ENCODE data around the gene FAM227B.
"Not testable (repeated sequence)": the region's sequence is repeated elsewhere in the genome, so short reads cannot be mapped to it uniquely, and the experiment has no call there.

Gene FAM227B

GRCh38 chr15:49435174-49435573, 185.4 kb downstream of the FAM227B start:
- no peak for FAIRE-seq

- FAIRE-seq = no peak
Observed at GRCh38 chr15:49430046-49430445, 190.6 kb downstream of the FAM227B start.

DNA sequence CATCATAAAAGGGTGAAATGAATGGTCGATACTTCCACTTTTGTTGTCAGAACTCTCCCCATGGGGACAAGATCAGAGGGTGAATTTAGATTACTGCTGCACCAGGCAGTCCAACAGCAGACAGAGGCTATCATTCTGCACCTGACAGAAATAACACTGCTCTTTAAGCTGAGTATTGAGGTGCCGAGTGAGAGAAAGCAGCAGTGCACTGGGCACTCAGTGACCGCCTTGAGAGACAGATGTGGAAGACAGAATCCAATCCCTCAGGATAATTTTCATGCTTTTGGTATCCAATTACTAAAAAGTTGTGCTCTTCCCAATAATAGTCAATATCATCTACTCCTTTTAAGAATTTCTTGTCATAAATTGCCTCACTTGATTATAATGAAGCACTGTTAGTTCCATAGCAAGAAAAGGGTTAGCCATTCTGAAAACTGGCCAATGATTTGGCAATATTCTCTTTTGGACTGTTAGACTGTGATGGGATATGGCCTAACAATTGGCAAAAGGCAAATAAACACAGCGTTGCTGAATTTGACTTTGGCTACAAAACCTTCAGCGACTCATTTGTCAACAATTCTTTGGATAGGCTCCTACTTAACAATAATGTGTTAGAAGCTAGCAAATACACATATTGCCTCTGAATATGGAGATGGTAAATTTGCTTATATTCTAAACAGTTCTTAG, 192.1 kb downstream of the FAM227B start:
- no peak for FAIRE-seq

DNA sequence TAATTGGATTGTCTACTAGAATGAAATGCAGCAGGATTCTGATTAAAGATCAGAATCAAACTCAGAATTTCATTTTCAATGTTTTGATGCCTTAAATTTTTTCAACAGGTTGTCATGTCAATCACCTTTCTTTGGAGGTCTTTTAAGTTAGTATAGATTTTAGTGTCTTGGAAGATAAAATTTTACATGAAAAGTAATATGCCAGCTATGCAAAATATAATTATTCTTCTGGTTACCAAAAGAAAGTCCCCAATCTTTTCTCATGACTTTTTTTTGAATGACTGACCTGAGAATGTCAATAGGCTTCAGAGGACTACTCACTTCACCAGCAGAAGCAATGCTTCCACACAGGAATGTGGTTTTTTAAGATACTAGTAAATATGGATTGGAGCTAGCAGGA, 193.2 kb downstream of the FAM227B start:
- FAIRE-seq = no peak

GRCh38 chr15:49424954-49425353, 195.7 kb downstream of the FAM227B start:
- peak; percentile 23 for FAIRE-seq

DNA sequence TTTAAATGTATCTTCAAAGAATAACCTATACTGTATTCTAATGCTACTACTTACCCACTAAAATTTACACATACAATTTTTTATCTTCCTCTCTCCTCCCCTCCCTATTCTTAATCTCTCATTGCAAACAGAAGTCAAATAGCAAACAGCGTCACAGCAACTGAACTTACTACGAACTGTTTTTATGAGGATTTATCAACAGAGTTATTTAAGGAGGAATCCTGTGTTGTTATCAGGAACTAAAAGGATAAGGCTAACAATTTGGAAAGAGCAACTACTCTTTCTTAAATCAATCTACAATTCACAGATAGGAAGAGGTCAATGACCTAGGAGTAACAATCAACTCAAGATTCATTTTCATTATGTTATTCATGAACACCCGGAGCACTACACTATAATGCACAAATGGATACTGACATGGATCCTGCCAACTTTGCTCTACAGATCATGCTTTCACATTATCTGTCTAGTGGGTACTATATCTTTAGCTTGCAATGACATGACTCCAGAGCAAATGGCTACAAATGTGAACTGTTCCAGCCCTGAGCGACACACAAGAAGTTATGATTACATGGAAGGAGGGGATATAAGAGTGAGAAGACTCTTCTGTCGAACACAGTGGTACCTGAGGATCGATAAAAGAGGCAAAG, 196.6 kb downstream of the FAM227B start:
- FAIRE-seq = no peak

DNA sequence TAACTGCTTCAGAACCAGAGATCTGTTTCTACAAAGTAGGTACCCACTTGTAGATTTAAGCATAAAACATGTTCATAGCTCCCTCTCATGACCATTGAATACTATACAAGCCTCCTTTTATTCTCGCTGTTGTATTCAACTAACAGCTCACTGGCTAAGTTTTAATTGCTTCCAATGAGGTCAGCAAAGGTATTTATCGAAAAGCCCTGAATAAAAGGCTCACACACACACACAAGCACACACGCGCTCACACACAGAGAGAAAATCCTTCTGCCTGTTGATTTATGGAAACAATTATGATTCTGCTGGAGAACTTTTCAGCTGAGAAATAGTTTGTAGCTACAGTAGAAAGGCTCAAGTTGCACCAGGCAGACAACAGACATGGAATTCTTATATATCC, 197.6 kb downstream of the FAM227B start, which contains the start of gene FGF7:
Gene FGF7, plus strand, starts transcription at position 222 of the 400 bp plus-strand sequence. CDS start 1,056 bp downstream, outside the sequence.
- FAIRE-seq = no peak

DNA sequence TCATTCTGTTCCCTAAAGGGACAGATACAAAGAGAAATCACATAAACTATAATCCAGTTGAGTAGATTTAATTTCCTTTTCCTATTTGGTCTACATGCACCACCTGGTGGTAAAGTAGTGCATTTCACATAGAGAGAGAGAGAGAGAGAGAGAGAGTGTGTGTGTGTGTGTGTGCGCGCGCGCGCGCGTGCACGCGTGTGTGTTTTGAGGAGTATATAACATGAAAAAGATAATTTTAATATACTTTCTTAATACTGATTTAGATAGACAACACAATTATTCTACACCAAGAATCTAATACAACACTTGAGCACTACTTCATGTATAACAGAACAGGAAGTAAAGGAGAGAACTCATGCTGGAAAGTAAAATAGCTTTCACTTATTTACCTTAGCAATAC, 198.6 kb downstream of the FAM227B start:
- FAIRE-seq = peak; percentile 3

- no peak for FAIRE-seq
Observed at GRCh38 chr15:49418811-49419210, 201.8 kb downstream of the FAM227B start.

DNA sequence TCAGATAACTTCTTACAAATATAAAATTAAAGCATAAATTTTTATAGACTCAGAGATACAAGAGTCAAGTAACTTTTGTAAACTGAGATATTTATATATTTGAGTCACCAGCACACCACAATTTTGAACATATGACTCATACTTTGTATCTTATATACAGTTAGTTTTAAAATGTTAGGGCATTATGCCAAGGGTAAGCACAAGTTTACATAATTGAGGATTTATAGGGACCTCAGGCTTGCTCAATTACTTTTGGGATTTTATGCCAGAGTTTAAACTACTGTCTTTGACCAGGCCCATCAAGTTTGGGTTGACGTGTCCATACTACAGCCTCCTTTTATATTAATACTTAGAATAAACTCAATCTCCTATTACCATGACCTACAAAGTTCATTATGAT, 205.0 kb downstream of the FAM227B start:
- FAIRE-seq = peak; percentile 8

- no peak for FAIRE-seq
Observed at GRCh38 chr15:49415149-49415548, 205.5 kb downstream of the FAM227B start.

DNA sequence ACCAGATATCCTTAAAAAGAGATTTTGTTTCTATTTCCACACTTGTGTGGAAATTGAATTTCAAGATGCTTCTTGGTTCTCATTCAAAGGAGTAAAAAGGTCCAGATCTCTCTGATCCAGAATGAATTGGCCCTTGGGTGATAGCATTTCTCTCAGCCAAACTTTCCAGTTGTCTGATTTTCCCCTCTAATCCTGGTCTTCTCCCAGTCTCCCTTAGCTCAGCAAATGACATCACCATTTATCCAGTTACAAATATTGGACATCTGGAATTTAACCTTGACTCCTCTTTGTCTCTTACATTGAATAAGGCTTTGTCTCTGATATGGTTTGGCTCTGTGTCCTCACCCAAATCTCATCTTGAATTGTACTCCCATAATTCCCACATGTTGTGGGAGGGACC, 207.8 kb downstream of the FAM227B start:
- no peak for FAIRE-seq

- FAIRE-seq = no peak
Observed at GRCh38 chr15:49410641-49411040, 210.0 kb downstream of the FAM227B start.

DNA sequence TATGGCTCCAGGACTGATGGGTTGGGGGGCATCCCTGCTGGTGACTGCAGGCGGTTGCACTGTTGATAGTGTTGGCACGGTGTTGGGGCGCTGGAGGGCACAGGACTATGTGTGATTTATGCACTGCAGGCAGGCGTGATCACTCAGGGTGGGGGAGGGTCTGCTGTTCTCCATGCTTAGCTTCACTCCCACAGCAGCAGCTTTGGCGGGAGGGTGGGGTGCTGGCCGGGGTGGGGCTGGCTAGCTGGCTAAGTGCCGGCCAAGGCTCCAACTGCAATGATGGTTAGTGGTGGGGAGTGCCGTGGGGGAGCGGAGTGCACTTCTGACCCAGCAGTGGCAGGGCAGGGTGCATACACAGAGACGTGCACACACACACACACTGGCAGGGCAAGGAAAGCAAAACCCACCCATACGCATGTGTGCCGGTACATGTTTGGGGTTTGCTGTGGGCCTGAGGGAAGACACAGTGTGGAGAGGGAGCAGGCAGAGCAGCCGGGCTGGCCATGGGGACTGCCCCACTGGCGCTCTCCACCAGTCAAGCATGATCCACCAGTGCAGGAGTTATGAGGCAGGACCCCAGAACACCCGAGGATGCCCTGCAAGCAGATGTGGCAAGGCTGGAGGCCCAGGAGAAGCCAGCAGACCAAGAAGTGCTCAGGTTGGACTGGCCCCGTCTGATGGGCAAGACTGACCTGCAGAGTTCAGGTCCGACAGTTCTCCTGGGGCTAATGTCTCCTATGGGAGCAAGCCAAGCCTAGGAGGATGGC, 214.1 kb downstream of the FAM227B start:
- FAIRE-seq = no peak

GRCh38 chr15:49402515-49403296, 217.9 kb downstream of the FAM227B start:
- FAIRE-seq = not testable (repeated sequence)

DNA sequence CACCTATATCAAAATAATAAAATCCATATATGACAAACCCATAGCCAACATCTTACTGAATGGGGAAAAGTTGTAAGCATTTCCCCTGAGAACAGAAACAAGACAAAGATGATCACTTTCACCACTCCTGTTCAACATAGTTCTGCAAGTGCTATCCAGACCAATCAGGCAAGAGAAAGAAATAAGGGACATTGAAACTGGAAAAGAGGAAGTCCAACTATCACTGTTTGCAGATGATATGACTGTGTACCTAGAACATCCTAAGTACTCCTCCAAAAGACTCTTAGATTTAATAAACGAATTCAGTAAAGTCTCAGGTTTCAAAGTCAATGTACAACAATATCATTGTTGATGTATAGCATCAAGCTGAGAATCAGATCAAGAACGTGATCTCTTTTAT, 233.1 kb downstream of the FAM227B start:
- no peak for FAIRE-seq

GRCh38 chr15:49383266-49383665, 237.4 kb downstream of the FAM227B start:
- no peak for FAIRE-seq

DNA sequence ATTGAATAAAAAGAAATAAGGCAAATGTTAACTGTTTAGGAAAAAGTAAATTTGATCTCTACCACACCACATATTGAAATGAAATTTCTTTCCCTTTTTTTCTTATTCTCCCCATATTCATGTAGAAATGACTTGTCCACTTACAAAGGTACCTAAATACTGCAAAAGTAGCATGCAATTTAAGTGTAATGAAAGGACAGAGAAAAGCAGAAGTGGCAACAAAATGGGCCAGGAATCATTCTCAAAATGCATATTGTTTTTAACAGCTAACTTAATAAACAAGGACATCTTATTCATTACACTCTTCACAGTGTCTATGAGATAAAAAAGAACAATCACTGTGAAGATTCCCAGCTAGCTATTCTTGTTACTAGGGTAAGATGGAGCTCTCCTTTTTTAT, 238.2 kb downstream of the FAM227B start:
- FAIRE-seq = no peak

- FAIRE-seq = no peak
Observed at GRCh38 chr15:49380912-49381311, 239.7 kb downstream of the FAM227B start.

GRCh38 chr15:49379996-49380395, 240.6 kb downstream of the FAM227B start:
- no peak for FAIRE-seq

DNA sequence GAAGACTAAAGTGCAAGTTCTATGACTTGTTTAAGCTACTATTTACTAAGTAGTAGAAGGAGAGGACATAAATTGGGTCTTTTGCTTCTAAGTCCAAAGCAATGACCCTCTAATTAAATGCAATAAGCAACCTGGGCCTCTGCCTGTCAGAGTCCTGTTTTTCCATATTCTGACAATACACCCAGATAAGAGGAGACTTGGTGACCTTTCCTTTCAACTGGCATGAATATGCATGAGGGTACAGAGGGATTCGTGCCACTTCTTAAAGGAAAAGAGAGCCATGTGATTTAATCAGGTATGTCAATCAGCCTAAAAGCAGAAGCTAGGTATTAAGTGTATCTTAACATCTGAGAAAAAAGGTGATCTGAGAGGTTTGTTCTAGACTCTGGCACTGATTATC, 248.3 kb downstream of the FAM227B start:
- no peak for FAIRE-seq

DNA sequence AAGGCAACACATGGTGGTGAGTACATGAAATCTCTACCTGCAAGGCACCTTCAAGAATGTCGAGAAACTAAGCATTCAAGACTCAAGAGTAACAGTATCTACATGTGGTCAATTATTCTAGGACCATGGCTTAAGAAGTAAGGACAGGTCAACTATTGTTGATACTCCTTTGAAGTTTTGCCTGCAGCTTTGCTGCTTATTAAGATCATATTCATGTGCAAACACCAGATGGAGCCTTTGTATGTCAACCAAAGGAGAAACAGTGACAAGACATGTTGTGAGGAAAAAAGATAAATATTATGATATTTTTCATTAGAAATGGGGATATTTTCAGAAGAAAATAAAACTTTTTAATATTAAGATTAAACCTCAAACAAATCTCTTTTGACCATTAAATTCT, 249.8 kb downstream of the FAM227B start:
- FAIRE-seq = no peak

GRCh38 chr15:49366496-49366895, 254.1 kb downstream of the FAM227B start:
- FAIRE-seq = no peak

Data from G401.6 (cell line).